GM23338 (cell line): ENCODE data around the gene TRIM61. TPM values are rescaled to one million over a fixed set of nuclear protein-coding genes. Genes with fewer than 3 reads are reported as not detected.
"Not testable (repeated sequence)": the region's sequence is repeated elsewhere in the genome, so short reads cannot be mapped to it uniquely, and the experiment has no call there.

Source experiments
- ATAC-seq: fragments of 200-7000 bp; cut with Tn5 transposase; 3 replicates; pipeline ENCODE4 v1.9.1; 2020
- DNase-seq: peaks from one replicate; pipeline ENCODE4 v3.0.0-alpha.2; 2015; ENCODE audit warnings: low spot score
- H2AFZ ChIP-seq: fragments of 200-600 bp; sonication (generic); 2 replicates; pipeline ENCODE4 v1.8.0; 2016; ENCODE audit warnings: antibody characterized with exemption, mild to moderate bottlenecking, moderate library complexity
- H3F3A ChIP-seq: fragments of 200-600 bp; sonication (generic); replicated peaks from 2 replicates; pipeline ENCODE4 v1.8.0; 2017; ENCODE audit warnings: antibody characterized with exemption, mixed run types, low read depth
- H3K27ac ChIP-seq: fragments of 200-600 bp; sonication (generic); 2 replicates; pipeline ENCODE4 v1.6.1; 2016; ENCODE audit warnings: low read depth
- H3K27me3 ChIP-seq: fragments of 200-600 bp; sonication (generic); 2 replicates; pipeline ENCODE4 v1.8.0; 2016; ENCODE audit warnings: mild to moderate bottlenecking, mixed run types, moderate library complexity; ENCODE audit not compliant: insufficient read depth
- H3K36me3 ChIP-seq: fragments of 200-600 bp; sonication (generic); 2 replicates; pipeline ENCODE4 v1.8.0; 2016; ENCODE audit warnings: mild to moderate bottlenecking; ENCODE audit not compliant: insufficient read depth
- H3K4me1 ChIP-seq: fragments of 200-600 bp; sonication (generic); 2 replicates; pipeline ENCODE4 v1.8.0; 2016; ENCODE audit warnings: mild to moderate bottlenecking, moderate library complexity; ENCODE audit not compliant: insufficient read depth
- H3K4me2 ChIP-seq: fragments of 200-600 bp; sonication (generic); 2 replicates; pipeline ENCODE4 v1.7.1; 2017; ENCODE audit warnings: mixed run types
- H3K4me3 ChIP-seq: fragments of 200-600 bp; sonication (generic); 2 replicates; pipeline ENCODE4 v1.6.1; 2016; ENCODE audit warnings: mixed run types
- H3K79me2 ChIP-seq: fragments of 200-600 bp; sonication (generic); replicated peaks from 2 replicates; pipeline ENCODE4 v1.8.0; 2017; ENCODE audit warnings: mild to moderate bottlenecking; ENCODE audit not compliant: insufficient read depth
- H3K9me2 ChIP-seq: fragments of 200-600 bp; sonication (generic); 2 replicates; pipeline ENCODE4 v1.8.0; 2017; ENCODE audit not compliant: insufficient read depth
- H4K20me1 ChIP-seq: fragments of 200-600 bp; sonication (generic); replicated peaks from 2 replicates; pipeline ENCODE4 v1.8.0; 2017; ENCODE audit warnings: mild to moderate bottlenecking; ENCODE audit not compliant: insufficient read depth
- H3K27ac Mint-ChIP-seq: 2 replicates; pipeline ENCODE4 v1.8.0; 2020; ENCODE audit warnings: inconsistent platforms, mild to moderate bottlenecking, moderate library complexity, mixed read lengths
- H3K27me3 Mint-ChIP-seq: 3 replicates; pipeline ENCODE4 v1.8.0; 2022; ENCODE audit warnings: low read depth, mild to moderate bottlenecking, moderate library complexity, mixed read lengths, inconsistent platforms; ENCODE audit not compliant: insufficient read depth, poor library complexity
- H3K36me3 Mint-ChIP-seq: 3 replicates; pipeline ENCODE4 v1.8.0; 2021; ENCODE audit warnings: low read depth, mild to moderate bottlenecking, inconsistent platforms, moderate library complexity, mixed read lengths
- H3K4me1 Mint-ChIP-seq: 3 replicates; pipeline ENCODE4 v1.8.0; 2020; ENCODE audit warnings: mild to moderate bottlenecking, inconsistent platforms, mixed read lengths
- H3K4me3 Mint-ChIP-seq: 3 replicates; pipeline ENCODE4 v1.8.0; 2021; ENCODE audit warnings: moderate library complexity, mild to moderate bottlenecking, inconsistent platforms, mixed read lengths
- H3K9me3 Mint-ChIP-seq: 3 replicates; pipeline ENCODE4 v1.8.0; 2020; ENCODE audit warnings: moderate library complexity, mild to moderate bottlenecking, inconsistent platforms, mixed read lengths
- CTCF ChIP-seq, 2 experiments: fragments of 200-600 bp in 1 of 2; sonication (generic) in 1 of 2; conservative IDR thresholded peaks; 2 replicates each; pipeline versions ENCODE4 v1.5.1 to v1.6.1; 2016 to 2017; ENCODE audit warnings: antibody characterized with exemption in 2 of 2, low read depth in 2 of 2, mild to moderate bottlenecking in 2 of 2, moderate library complexity in 1 of 2
- EZH2phosphoT487 ChIP-seq: fragments of 200-600 bp; sonication (generic); IDR thresholded peaks from one replicate; pipeline ENCODE4 v1.8.1; 2018; ENCODE audit warnings: antibody characterized with exemption; ENCODE audit not compliant: unreplicated experiment
- ZNF462 ChIP-seq: fragments of 250-450 bp; sonication (Bioruptor Pico); IDR thresholded peaks from 2 replicates; pipeline ENCODE4 v1.5.0; 2020; ENCODE audit warnings: mild to moderate bottlenecking, moderate library complexity
- polyA plus RNA-seq: library from polyadenylated mRNA; unstranded; fragments of >200 nt; fragmentation: Nextera tagmentation; extraction: Ambion mirVana; gene quantifications from 2 replicates; pipeline ENCODE4 v1.2.1, GENCODE V29; 2016
- total RNA-seq: library from RNA; depleted of rRNA; stranded (reverse); fragments of >200 nt; shearing (Covaris generic); gene quantifications from 2 replicates; pipeline ENCODE4 v1.2.3, GENCODE V29; 2014

TRIM61 gene
- total and polyA plus RNA-seq, 2 experiments from 2014 or later = 0.38 TPM; not detected in 1

GRCh38 chr4:164935865-164936606 lies 41.4 kb downstream of the TRIM61 start:
- not testable (repeated sequence) for H4K20me1 ChIP-seq, DNase-seq, H3K79me2 ChIP-seq, H3F3A ChIP-seq, H3K27me3 ChIP-seq, H3K27ac ChIP-seq, H3K27me3 Mint-ChIP-seq, H3K36me3 ChIP-seq, H3K4me2 ChIP-seq, H3K36me3 Mint-ChIP-seq, H3K9me3 Mint-ChIP-seq, H3K9me2 ChIP-seq, H3K4me3 ChIP-seq, H3K4me3 Mint-ChIP-seq
- Mint-ChIP-seq H3K4me1 (peaks cover 31% of the 10 kb centered on the region), H3K27ac (peak overlapping the region; percentile 89; the same call in 1 of the 2 replicates)
- Histone ChIP-seq H2AFZ (peak overlapping the region; percentile 89), H3K4me1 (peaks cover 16% of the 10 kb centered on the region)
- peak; percentile 19; the same call in 2 of the 3 replicates for ATAC-seq

GRCh38 chr4:164935363-164935762 lies 42.1 kb downstream of the TRIM61 start:
- TF ChIP-seq ZNF462 (CRISPR knock-in tag) (0 out of 2 replicates have a peak, but pooled peaks have one; percentile 8), EZH2phosphoT487 (no peak), CTCF (conservative IDR thresholded peaks at IDR 0.05; ENCODE audit: low read depth in 2 of 2) (peak; percentile 68 to 70)
- Histone ChIP-seq H3K79me2 (no peaks in the 10 kb centered on the region), H3K4me3 (no peak overlapping the region), H3F3A (no peaks in the 10 kb centered on the region), H3K4me1 (peaks cover 16% of the 10 kb centered on the region), H3K9me2 (no peaks in the 10 kb centered on the region), H3K4me2 (no peak overlapping the region), H4K20me1 (no peaks in the 10 kb centered on the region), H2AFZ (peak overlapping the region; percentile 88), H3K27me3 (no peaks in the 10 kb centered on the region), H3K36me3 (no peaks in the 10 kb centered on the region), H3K27ac (no peak overlapping the region)
- Mint-ChIP-seq H3K27ac (peak overlapping the region; percentile 89; the same call in 1 of the 2 replicates), H3K4me1 (peaks cover 31% of the 10 kb centered on the region), H3K27me3 (peaks cover 3% of the 10 kb centered on the region), H3K4me3 (no peak overlapping the region), H3K36me3 (no peaks in the 10 kb centered on the region), H3K9me3 (no peaks in the 10 kb centered on the region)
- DNase-seq = peak; percentile 77
- ATAC-seq = peak; percentile 85
